Measurements from ENCODE around the gene ZDHHC16.

- TF ChIP-seq CTCF (IDR thresholded peaks at IDR 0.05) = no peak
- TF ChIP-seq POLR2A (IDR thresholded peaks at IDR 0.05) = no peak
Observed at GRCh38 chr10:97482381-97482780, 36.4 kb downstream of the ZDHHC16 start.

Data from esophagus squamous epithelium (tissue), 4 donors.